ENCODE measurements around the gene TUBG1.
"Not testable (repeated sequence)": the region's sequence is repeated elsewhere in the genome, so short reads cannot be mapped to it uniquely, and the experiment has no call there.

TUBG1 gene

DNA sequence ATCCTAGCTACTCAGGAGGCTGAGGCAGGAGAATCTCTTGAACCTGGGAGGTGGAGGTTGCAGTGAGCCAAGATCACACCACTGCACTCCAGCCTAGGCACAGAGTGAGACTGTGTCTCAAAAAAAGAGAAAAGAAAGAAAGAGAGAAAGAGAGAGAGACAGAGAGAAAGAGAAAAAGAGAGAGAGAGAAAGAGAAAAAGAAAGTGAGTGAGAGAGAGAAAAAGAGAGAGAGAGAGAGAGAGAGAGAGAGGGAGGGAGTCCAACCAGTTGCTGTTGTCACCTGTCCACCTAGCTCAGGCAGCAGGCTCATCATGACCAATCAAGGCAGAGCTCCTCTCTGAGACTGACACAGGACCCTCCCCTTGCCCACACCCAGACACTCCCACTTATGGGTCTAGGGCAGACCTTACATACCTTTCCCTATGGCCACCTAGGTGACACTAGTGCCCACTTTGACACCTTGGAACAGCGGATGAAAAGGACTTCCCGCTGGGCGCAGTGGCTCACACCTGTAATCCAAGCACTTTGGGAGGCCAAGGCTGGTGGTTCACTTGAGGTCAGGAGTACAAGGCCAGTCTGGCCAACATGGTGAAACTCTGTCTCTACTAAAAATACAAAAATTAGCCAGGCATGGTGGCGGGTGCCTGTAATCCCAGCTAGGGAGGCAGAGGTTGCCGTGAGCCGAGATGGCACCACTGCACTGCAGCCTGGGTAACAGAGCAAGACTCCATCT, 17.7 kb downstream of the TUBG1 start:
- not testable (repeated sequence) for DNase-seq

GRCh38 chr17:42629411-42630009, 20.0 kb downstream of the TUBG1 start:
- DNase-seq: no peak

- no peak for DNase-seq
Observed at GRCh38 chr17:42632949-42633444, 23.5 kb downstream of the TUBG1 start.

GRCh38 chr17:42639525-42640113, 30.1 kb downstream of the TUBG1 start:
- no peak for DNase-seq

DNA sequence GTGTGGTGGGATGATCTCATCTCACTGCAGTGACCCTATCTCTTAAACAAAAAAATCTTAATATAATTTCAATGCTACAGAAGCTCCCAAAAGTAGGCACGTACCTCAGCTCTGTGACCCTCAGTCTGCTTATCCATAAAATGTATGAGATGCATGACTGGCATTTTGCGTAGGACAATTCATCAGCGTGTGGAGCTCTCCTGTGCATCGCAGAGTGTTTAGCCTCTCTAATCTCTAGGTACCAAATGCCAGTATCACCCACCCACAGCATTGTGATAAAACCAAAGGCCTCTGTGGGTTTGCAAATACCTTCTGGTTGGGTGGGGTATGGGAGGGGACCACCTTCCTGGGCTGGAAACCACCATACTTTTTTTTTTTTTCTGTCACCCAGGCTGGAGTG, 30.6 kb downstream of the TUBG1 start:
- no peak for DNase-seq

DNA sequence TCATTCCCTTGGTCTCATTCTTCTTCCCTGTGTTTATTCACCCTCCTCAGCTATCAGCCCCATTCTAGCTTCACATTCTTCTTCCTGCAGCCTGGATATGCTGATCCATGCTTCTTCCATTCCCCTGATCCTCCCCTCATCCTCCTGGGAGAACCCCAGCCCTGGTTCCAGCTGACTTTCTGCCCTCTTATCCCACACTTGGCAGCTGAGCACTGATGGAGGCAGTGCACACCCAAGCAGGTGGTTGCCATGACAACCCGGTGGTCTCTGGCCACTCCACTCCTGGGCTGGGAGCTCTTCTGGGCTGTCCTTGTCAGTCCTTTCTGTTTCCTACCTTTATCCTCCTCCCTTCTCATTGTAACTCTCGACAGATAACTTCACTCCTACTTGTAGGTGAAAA, 32.9 kb downstream of the TUBG1 start:
- no peak for DNase-seq

DNA sequence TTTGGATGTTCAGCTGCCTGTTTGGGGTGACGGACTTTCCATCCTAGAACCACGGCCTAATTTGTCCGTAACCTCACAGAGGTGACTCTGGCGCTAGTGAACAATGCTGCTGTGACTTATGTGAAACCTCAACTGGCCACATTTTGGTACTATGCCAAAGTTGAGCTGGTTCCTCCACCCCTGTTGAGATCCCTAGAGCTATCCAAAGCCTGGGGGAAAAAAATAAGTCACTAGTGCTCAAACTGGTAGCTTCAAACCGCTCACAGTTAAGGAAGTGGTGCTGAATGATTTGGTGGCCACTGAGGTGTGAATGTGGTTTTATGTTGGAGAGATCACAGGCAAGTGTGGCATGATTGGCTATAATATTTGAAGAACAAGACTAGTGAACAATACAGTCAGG, 38.3 kb downstream of the TUBG1 start:
- no peak for DNase-seq

- DNase-seq: no peak
Observed at GRCh38 chr17:42651392-42651791, 41.9 kb downstream of the TUBG1 start.

- no peak for DNase-seq
Observed at GRCh38 chr17:42653179-42654124, 44.0 kb downstream of the TUBG1 start.

GRCh38 chr17:42655528-42655927, 46.0 kb downstream of the TUBG1 start:
- no peak for DNase-seq

- DNase-seq: no peak
Observed at GRCh38 chr17:42657824-42658588, 48.5 kb downstream of the TUBG1 start.

GRCh38 chr17:42659079-42659931, 49.8 kb downstream of the TUBG1 start, which contains the start of gene TUBG2:
TUBG2 (plus strand) TSS chr17:42659284; CDS start chr17:42659504, 220 bp downstream.
- peak; percentile 83 to 87 for DNase-seq

GRCh38 chr17:42659932-42660274, 50.4 kb downstream of the TUBG1 start:
- not testable (repeated sequence) for DNase-seq

GRCh38 chr17:42660692-42661345, 51.3 kb downstream of the TUBG1 start:
- no peak for DNase-seq

Data from stimulated activated CD4-positive, alpha-beta T cell treated with anti-CD3 and anti-CD28 coated beads, Interleukin-2, amount 100 ng/mL, for 24 hours (primary cell).